ENCODE results near the gene UNC45B. TPM values are rescaled to one million over a fixed set of nuclear protein-coding genes. Genes with fewer than 3 reads are reported as not detected.

Gene UNC45B
- polyA plus RNA-seq, 1 donor (not counting 4 experiments of a cell fraction or from before 2014, with no cell fraction given): 0.03 TPM

DNA sequence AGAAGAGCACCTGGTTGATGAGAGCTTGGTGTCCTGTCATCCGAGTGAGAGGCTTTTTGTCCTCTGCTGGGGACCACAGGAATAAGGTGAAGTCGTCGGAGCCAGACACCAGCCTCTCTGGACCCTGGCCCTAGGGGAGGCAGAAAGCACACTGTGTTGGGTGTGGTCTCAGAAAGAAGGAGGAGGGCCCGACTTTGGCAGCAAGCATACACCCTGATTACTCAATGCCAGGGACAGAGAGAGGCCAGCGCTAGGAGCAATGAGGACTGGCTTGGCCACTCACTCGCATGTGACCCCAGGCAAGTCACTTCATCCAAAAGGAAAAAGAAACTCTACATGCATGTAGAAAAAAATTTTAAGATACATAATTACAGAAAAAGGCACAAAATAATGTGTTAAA, 12.3 kb upstream of the UNC45B start:
- Histone ChIP-seq H3K4me2 (ENCODE audit: control insufficient read depth, extremely low read depth, insufficient read depth, low read depth, low read length) (no peak overlapping the region), H3K79me2 (ENCODE audit: control insufficient read depth, insufficient read depth, low read length) (peaks cover 8% of the 10 kb centered on the region), H4K20me1 (ENCODE audit: control insufficient read depth, extremely low read depth, insufficient read depth, low read length) (no peaks in the 10 kb centered on the region), H3K27ac (ENCODE audit: control insufficient read depth, insufficient read depth, low read length) (no peak overlapping the region), H3K36me3 (ENCODE audit: control insufficient read depth in 2 of 2, extremely low read depth in 1 of 2, insufficient read depth in 2 of 2, low read length in 2 of 2) (peaks cover 40 to 73% of the 10 kb centered on the region in 2 experiments), H3K9ac (ENCODE audit: control insufficient read depth, extremely low read depth, insufficient read depth, low read length) (no peak overlapping the region), H2AFZ (ENCODE audit: control insufficient read depth, low read length) (no peak overlapping the region), H3K9me1 (ENCODE audit: control insufficient read depth, extremely low read depth, insufficient read depth, low read length) (peaks cover 3% of the 10 kb centered on the region), H3K27me3 (ENCODE audit: control insufficient read depth, extremely low read depth, insufficient read depth, low read length) (no peaks in the 10 kb centered on the region), H3K9me3 (ENCODE audit: control insufficient read depth, low read depth, low read length) (no peaks in the 10 kb centered on the region), H3K4me3 (ENCODE audit: control insufficient read depth in 2 of 3, extremely low read depth in 1 of 3, insufficient read depth in 2 of 3, low read depth in 1 of 3, low read length in 3 of 3) (no peak overlapping the region), H3K4me1 (ENCODE audit: control insufficient read depth, extremely low read depth, insufficient read depth, low read length) (no peaks in the 10 kb centered on the region)
- FAIRE-seq: no peak
- no peak for DNase-seq (ENCODE audit: low read depth, low spot score)
- no peak for TF ChIP-seq EZH2 (IDR thresholded peaks at IDR 0.05; ENCODE audit: low read length)
- TF ChIP-seq, protein P1, sequence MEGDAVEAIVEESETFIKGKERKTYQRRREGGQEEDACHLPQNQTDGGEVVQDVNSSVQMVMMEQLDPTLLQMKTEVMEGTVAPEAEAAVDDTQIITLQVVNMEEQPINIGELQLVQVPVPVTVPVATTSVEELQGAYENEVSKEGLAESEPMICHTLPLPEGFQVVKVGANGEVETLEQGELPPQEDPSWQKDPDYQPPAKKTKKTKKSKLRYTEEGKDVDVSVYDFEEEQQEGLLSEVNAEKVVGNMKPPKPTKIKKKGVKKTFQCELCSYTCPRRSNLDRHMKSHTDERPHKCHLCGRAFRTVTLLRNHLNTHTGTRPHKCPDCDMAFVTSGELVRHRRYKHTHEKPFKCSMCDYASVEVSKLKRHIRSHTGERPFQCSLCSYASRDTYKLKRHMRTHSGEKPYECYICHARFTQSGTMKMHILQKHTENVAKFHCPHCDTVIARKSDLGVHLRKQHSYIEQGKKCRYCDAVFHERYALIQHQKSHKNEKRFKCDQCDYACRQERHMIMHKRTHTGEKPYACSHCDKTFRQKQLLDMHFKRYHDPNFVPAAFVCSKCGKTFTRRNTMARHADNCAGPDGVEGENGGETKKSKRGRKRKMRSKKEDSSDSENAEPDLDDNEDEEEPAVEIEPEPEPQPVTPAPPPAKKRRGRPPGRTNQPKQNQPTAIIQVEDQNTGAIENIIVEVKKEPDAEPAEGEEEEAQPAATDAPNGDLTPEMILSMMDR (optimal IDR thresholded peaks at IDR 0.05 in 1 of 3, IDR thresholded peaks at IDR 0.05 in 1 of 3, conservative IDR thresholded peaks at IDR 0.05 in 1 of 3; ENCODE audit: extremely low read depth in 1 of 3, insufficient read depth in 2 of 3, low read length in 3 of 3): no peak
- dilution Hi-C loops (cut with MboI; ENCODE audit: extremely low pct_ligation_motif_present, low sequenced_read_pairs): no loop called here

DNA sequence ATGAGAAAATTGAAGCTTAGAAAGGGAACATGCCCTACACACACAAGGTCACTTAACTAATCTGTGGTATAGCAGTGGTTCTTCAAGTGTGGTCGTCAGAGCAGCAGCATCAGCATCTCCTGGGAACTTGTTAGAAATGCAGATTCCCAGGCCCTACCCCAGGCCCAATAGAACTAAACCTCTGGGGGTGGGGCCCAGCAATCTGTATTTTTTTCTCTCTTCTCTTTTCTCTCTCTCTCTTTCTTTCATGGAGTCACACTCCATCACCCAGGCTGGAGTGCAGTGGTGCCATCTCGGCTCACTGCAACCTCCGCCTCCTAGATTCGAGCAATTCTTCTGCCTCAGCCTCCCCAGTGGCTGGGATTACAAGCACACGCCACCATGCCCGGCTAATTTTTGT, 9.4 kb upstream of the UNC45B start:
- Histone ChIP-seq H3K4me3 (ENCODE audit: control insufficient read depth in 2 of 3, extremely low read depth in 1 of 3, insufficient read depth in 2 of 3, low read depth in 1 of 3, low read length in 3 of 3) (no peak overlapping the region), H3K36me3 (ENCODE audit: control insufficient read depth in 2 of 2, extremely low read depth in 1 of 2, insufficient read depth in 2 of 2, low read length in 2 of 2) (peaks cover 35 to 53% of the 10 kb centered on the region in 2 experiments), H3K27me3 (ENCODE audit: control insufficient read depth, extremely low read depth, insufficient read depth, low read length) (no peaks in the 10 kb centered on the region), H3K9me1 (ENCODE audit: control insufficient read depth, extremely low read depth, insufficient read depth, low read length) (peaks cover 2% of the 10 kb centered on the region), H2AFZ (ENCODE audit: control insufficient read depth, low read length) (no peak overlapping the region), H3K27ac (ENCODE audit: control insufficient read depth, insufficient read depth, low read length) (no peak overlapping the region), H3K9ac (ENCODE audit: control insufficient read depth, extremely low read depth, insufficient read depth, low read length) (no peak overlapping the region), H3K4me1 (ENCODE audit: control insufficient read depth, extremely low read depth, insufficient read depth, low read length) (peaks cover 4% of the 10 kb centered on the region), H3K4me2 (ENCODE audit: control insufficient read depth, extremely low read depth, insufficient read depth, low read depth, low read length) (no peak overlapping the region), H3K9me3 (ENCODE audit: control insufficient read depth, low read depth, low read length) (no peaks in the 10 kb centered on the region), H3K79me2 (ENCODE audit: control insufficient read depth, insufficient read depth, low read length) (peaks cover 26% of the 10 kb centered on the region), H4K20me1 (ENCODE audit: control insufficient read depth, extremely low read depth, insufficient read depth, low read length) (no peaks in the 10 kb centered on the region)
- no peak for TF ChIP-seq EZH2 (IDR thresholded peaks at IDR 0.05; ENCODE audit: low read length)
- TF ChIP-seq, protein P1 (optimal IDR thresholded peaks at IDR 0.05 in 1 of 3, IDR thresholded peaks at IDR 0.05 in 1 of 3, conservative IDR thresholded peaks at IDR 0.05 in 1 of 3; ENCODE audit: extremely low read depth in 1 of 3, insufficient read depth in 2 of 3, low read length in 3 of 3): no peak
- no peak for DNase-seq (ENCODE audit: low read depth, low spot score)
- dilution Hi-C loops (cut with MboI; ENCODE audit: extremely low pct_ligation_motif_present, low sequenced_read_pairs): no loop called here
- no peak for FAIRE-seq
